GM23248 (cell line): ENCODE measurements around the gene KATNB1.

Experiments
- EZH2 ChIP-seq: fragments of 200-600 bp; sonication (generic); IDR thresholded peaks from 2 replicates; pipeline ENCODE4 v1.6.1; 2018; ENCODE audit warnings: antibody characterized with exemption, mild to moderate bottlenecking; ENCODE audit not compliant: insufficient read depth, poor library complexity, severe bottlenecking
- EZH2phosphoT487 ChIP-seq: fragments of 200-600 bp; sonication (generic); IDR thresholded peaks from 2 replicates; pipeline ENCODE4 v1.6.1; 2018; ENCODE audit warnings: antibody characterized with exemption, moderate library complexity, mild to moderate bottlenecking, low read depth; ENCODE audit not compliant: insufficient read depth

- TF ChIP-seq EZH2 (no peak), EZH2phosphoT487 (no peak)
Observed at GRCh38 chr16:57783883-57784282, 48.3 kb downstream of the KATNB1 start.
